NCI-H1105 treated with DMSO at 0.1 percent for 48 hours (cell line): ENCODE results near the gene NEU1.
"Not testable (repeated sequence)": the region's sequence is repeated elsewhere in the genome, so short reads cannot be mapped to it uniquely, and the experiment has no call there.

Source experiments
- DNase-seq: peaks from one replicate; lab custom pipeline; 2025; lab: John Stamatoyannopoulos, UW

NEU1 gene

GRCh38 chr6:31874084-31874670 is 11.6 kb upstream of the NEU1 start:
- DNase-seq, result no peak

- DNase-seq, result no peak
Measured at GRCh38 chr6:31871046-31871659, 8.5 kb upstream of the NEU1 start.

GRCh38 chr6:31870385-31870921 is 7.8 kb upstream of the NEU1 start:
- DNase-seq, result no peak

- DNase-seq, result no peak
Measured at GRCh38 chr6:31869343-31869742, 6.7 kb upstream of the NEU1 start.

GRCh38 chr6:31868658-31868971 is 6.0 kb upstream of the NEU1 start:
- DNase-seq, result not testable (repeated sequence)

- no peak for DNase-seq
Measured at GRCh38 chr6:31865205-31866118, 2.8 kb upstream of the NEU1 start.

- DNase-seq, result no peak
Measured at GRCh38 chr6:31864818-31865204, 2.2 kb upstream of the NEU1 start.

GRCh38 chr6:31864123-31864562 is 1.5 kb upstream of the NEU1 start:
- not testable (repeated sequence) for DNase-seq

DNA sequence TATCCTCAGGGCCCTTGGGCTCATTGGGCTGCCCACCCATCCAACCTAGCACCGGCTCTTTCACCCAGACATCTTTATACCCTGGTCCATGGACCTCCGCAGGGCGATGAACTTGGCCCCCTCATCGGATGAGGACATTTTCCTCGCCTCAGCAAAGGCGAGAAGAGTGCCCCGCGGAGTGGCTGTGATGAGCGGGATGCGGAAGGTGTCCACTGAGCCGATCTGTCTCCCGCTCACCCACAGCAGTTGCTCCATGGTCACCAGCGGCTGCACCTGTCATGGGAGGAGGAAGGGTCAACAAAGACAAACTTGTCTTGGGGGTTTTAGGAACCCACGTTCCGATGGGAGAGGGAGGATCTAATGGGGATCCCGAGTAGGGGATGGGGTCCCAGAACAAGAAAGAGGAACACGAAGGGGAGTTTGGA is 690 bp downstream of the NEU1 start:
- DNase-seq, result no peak

- no peak for DNase-seq
Measured at GRCh38 chr6:31861150-31861549, 1.5 kb downstream of the NEU1 start.

DNA sequence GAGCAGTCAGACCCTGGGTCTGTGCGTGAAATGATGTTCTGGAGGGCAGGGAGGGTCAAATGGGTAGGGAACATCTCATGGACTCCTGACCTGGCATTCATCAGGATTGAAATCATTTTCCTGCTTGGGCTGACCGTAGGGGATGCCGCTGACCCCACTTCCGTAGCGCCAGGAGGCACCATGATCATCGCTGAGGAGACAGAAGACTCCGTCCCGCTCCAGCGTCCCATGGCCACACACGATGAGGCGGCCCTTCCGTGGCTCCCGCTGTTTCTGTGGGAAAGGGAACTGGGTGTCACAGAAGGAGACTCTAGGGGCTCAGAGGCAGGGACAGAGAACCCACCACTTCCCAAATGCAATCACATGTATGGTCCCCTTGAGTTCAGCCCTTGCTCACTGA is 2.3 kb downstream of the NEU1 start:
- DNase-seq, result no peak

DNA sequence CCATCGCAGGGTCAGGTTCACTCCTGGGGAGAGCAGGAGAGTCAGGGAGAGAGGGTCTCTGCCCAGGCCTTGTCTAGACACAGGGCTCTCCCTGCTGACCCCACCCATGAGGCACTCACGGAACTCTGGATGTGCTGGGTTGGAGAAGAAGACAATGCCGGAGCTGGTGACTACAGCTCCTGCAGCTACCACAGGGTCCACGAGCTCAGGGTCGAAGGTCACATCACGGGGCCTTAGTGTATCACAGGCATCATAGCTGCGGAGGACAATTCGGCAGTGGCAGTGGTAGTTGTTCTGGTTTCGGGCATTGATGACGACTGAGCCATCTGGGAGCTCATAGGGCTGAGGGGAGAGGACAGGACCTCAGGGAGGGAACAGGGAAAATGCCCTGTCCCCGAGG is 2.7 kb downstream of the NEU1 start:
- DNase-seq, result no peak

DNA sequence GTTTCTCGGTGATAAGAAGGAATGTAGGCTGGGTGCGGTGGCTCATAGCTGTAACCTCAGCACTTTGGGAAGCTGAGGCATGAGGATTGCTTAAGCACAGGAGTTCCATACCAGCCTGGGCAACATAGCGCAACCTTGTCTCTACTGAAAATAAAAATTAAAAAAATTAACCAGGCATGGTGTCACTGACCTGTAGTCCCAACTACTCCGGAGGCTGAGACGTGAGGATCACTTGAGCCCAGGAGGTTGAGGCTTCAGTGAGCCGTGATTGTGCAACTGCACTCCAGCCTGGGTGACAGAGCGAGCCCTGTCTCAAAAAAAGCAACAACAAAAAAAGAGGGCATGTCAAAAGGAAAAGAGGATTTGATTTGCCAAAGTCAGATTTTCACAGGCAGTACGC is 3.9 kb downstream of the NEU1 start:
- no peak for DNase-seq

DNA sequence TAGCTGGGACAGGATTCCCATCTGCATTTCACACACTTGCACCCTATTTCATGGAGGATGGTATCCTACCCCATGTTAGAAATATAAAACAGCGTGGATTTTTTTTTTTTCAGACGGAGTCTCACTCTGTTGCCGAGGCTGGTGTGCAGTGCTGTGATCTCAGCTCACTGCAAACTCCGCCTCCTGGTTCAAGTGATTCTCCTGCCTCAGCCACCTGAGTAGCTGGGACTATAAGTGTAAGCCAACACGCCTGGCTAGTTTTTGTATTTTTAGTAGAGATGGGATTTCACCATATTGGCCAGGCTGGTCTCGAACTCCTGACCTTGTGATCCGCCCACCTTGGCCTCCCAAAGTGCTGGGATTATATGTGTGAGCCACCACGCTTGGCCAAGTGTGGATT is 4.8 kb downstream of the NEU1 start:
- not testable (repeated sequence) for DNase-seq

- not testable (repeated sequence) for DNase-seq
Measured at GRCh38 chr6:31851980-31852718, 10.5 kb downstream of the NEU1 start.

DNA sequence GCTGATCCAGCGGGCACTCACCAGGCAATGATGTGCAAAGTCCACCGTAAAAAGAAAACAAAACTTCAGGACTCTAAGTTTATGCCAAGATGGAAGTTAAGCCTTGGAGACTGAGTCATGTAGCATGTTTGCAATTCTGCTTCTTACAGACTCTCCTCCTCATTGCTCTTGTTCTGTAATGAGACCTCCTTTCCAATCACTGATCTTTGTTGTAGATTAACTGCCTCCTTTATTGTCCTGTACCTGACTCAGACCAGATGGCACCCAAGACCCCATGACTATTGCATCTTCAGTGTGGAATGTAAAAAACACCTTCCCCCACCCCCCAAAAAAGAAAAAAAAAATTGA is 11.2 kb downstream of the NEU1 start:
- DNase-seq, result no peak

DNA sequence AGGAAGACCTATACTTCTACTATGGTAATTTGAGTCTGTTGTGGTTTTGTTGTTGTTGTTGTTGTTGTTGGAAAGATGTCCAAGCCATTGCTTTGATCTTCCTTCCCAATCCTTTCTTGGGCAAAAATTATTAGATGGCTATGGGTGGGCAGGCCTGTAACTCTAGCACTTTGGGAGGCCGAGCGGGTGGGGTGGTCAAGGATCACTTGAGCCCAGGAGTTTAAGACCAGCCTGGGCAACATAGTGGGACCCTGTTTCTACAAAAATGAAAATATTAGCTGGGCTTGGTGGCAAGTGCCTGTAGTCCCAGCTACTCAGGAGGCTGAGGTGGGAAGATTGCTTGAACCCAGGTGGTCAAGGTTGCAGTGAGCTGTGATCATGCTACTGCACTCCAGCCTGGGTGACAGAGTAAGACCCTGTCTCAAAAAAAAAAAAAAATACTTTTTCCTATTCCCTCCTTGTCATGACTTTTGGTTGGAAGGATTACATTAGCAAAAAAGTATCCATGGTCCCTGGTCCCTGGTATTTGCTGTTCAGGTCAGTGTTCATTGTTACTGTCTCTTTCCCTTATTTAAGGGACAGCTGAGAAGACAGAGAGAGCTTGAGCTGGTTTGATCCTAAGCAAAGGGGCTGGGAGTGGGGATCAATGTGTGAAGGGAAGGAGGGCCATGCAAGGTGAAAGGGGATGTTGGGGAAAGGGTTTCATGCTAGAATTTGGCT is 11.7 kb downstream of the NEU1 start:
- DNase-seq, result no peak

DNA sequence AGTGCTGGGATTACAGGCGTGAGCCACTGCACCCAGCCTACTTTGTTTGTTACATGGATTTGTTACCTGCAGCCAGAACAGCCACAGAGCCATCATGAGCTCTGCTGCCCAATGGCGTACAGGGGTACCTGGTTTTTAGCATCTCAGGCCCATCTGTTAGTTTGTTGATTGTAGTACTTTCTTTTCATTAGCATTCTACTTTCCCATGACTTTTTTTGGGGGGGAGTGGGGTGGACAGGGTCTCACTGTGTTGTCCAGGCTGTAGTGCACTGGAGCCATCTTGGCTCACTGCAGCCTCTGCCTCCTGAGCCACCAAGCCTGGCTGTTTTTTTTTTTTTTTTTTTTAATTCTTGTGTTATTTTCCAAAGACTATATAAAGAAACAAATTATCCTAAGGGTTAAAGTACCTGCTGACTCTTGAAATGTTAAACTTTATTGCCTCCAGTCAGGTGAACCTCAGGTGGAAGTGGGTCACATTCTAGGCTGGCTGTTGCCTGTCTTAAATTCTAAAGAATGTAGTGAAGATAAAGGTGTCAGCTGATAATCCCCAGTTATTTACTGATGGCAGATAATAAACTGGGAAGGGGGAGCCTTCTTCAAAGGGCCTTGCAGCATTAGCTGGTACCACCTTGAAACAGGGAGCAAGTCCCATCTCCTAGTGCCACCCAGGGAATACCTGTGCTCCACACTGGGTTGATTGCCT is 15.2 kb downstream of the NEU1 start:
- DNase-seq, result no peak

DNA sequence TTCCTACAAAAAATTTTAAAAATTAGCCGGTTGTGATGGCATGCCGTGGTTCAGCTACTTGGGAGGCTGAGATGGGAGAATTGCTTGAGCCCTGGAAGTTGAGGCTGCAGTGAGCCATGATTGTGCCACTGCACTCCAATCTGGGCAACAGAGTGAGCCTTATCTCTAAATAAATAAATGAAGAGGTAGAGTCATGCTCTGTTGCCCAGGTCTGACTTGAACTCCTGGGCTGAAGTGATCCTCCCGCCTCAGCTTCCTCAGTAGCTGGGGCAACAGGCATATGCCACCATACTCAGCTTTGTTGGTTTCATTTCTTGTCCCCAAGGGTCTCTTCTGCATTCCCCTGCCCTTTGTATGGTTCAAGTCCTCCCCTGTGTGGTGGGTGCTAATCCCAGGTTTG is 18.1 kb downstream of the NEU1 start:
- no peak for DNase-seq

- no peak for DNase-seq
Measured at GRCh38 chr6:31842053-31842452, 20.6 kb downstream of the NEU1 start.

DNA sequence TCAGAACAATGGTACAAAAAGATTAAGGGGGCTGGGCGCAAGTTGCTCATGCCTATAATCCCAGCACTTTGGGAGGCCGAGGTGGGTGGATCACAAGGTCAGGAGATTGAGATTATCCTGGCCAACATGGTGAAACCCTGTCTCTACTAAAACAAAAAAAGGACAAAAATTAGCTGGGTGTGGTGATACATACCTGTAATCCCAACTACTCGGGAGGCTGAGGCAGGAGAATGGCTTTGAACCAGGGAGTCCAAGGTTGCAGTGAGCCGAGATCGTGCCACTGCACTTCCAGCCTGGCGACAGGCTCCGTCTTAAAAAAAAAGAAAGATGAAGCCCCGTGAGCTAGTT is 22.9 kb downstream of the NEU1 start:
- not testable (repeated sequence) for DNase-seq
